Tibial artery (tissue), 4 donors: ENCODE results near the gene OR8D2.

Source experiments
- DNase-seq, 2 donors: peaks; one replicate each; pipeline ENCODE4 v3.0.0-alpha.2; 2019
- H3K27ac ChIP-seq, 2 donors: fragments of 200-600 bp; sonication (generic) in 1 of 2; 1 replicate in 1 of 2; 2 replicates in 1 of 2; pipeline ENCODE4 v1.5.1; 2018 to 2019; ENCODE audit warnings: mild to moderate bottlenecking in 1 of 2
- H3K27me3 ChIP-seq, 2 donors: fragments of 200-600 bp; sonication (generic) in 1 of 2; one replicate each; pipeline versions ENCODE4 v1.5.1 to v1.6.0; 2016 to 2019
- H3K36me3 ChIP-seq, 3 donors: fragments of 200-600 bp; sonication (generic) in 2 of 3; one replicate each; pipeline ENCODE4 v1.5.1; 2016 to 2019; ENCODE audit warnings: mild to moderate bottlenecking in 2 of 3
- H3K4me1 ChIP-seq, 4 donors: fragments of 200-600 bp; sonication (generic) in 2 of 4; 1 replicate in 3 of 4; 2 replicates in 1 of 4; pipeline ENCODE4 v1.5.1; 2016 to 2019
- H3K4me3 ChIP-seq, 2 donors: fragments of 200-600 bp; sonication (generic) in 1 of 2; 1 replicate in 1 of 2; 2 replicates in 1 of 2; pipeline ENCODE4 v1.5.1; 2018 to 2019; ENCODE audit warnings: mild to moderate bottlenecking in 2 of 2
- H3K9me3 ChIP-seq, 3 donors: fragments of 200-600 bp; sonication (generic) in 1 of 3; one replicate each; pipeline ENCODE4 v1.5.1; 2016 to 2019
- intact Hi-C: fragments of 100-400 bp; cut with DNase I; formaldehyde crosslinking; loops from one replicate; pipeline ENCODE4 v1.15.0; 2023; ENCODE audit warnings: low total_unique reads
- TF ChIP-seq, protein P1 (sequence below), 2 experiments: fragments of 200-600 bp in 1 of 2; fragments of 450-650 bp in 1 of 2; IDR thresholded peaks; one replicate each; pipeline ENCODE4 v1.5.1; 2017 to 2019; ENCODE audit warnings: antibody characterized with exemption in 2 of 2, mild to moderate bottlenecking in 1 of 2, moderate library complexity in 1 of 2

The OR8D2 gene

DNA sequence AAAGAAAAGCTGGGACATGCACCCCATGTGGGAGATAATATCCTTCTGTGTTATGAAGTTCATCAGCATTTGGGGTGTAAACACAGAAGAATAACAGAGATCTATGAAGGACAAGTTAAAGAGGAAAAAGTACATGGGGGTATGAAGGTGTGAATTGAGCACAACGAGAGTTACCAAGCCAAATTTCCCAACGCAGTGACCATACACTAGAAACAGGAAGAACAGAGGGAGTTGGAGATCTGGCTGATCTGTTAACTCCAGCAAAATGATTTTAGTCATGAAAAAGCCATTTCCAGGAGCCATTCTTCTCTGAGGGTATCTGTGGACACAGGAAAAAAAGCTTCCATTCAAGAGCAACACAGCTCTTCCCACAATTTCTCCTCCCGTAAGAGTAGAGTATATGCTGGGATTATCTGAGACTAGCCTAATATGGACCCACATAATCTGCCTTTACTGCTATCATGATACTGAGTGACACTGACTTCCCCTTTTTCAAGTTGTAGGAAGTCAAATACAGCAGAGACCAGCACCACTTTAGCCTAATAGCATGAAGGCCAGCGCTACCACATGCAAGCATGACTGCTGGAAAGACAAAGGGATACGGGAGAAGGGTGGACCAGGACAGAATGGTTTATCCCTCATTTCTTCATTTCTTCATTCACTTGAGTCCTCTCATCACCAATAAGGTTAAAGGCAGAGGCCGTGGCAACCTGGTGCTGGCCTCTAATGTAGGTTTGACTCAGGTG is 19.6 kb upstream of the OR8D2 start:
- TF ChIP-seq, protein P1, sequence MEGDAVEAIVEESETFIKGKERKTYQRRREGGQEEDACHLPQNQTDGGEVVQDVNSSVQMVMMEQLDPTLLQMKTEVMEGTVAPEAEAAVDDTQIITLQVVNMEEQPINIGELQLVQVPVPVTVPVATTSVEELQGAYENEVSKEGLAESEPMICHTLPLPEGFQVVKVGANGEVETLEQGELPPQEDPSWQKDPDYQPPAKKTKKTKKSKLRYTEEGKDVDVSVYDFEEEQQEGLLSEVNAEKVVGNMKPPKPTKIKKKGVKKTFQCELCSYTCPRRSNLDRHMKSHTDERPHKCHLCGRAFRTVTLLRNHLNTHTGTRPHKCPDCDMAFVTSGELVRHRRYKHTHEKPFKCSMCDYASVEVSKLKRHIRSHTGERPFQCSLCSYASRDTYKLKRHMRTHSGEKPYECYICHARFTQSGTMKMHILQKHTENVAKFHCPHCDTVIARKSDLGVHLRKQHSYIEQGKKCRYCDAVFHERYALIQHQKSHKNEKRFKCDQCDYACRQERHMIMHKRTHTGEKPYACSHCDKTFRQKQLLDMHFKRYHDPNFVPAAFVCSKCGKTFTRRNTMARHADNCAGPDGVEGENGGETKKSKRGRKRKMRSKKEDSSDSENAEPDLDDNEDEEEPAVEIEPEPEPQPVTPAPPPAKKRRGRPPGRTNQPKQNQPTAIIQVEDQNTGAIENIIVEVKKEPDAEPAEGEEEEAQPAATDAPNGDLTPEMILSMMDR (IDR thresholded peaks at IDR 0.05), result no peak
- Histone ChIP-seq H3K27me3 (no peaks in the 10 kb centered on the region), H3K27ac (no peak overlapping the region), H3K9me3 (no peaks in the 10 kb centered on the region), H3K36me3 (no peaks in the 10 kb centered on the region), H3K4me1 (no peaks in the 10 kb centered on the region), H3K4me3 (no peak overlapping the region)
- no peak for DNase-seq
- intact Hi-C loops, result no loop called here

DNA sequence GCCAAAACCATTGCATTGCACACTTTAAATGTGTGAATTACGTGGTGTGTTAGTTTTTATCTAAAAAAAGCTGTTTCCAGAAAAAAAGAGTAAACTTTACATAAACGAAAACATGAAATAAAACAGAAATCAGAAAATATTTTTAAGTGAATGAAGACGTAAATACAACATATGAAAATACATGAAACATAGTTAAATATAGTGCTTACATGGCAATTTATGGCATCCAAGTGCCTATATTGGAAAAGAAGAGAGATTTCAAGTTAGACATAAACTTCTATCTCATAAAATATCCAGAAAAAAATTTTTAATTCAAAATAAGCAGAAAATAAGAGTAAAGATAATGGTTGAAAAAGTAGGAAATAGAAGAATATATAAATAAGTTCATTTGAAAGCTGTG is 11.9 kb upstream of the OR8D2 start:
- Histone ChIP-seq H3K27me3 (no peaks in the 10 kb centered on the region), H3K4me3 (no peak overlapping the region), H3K4me1 (no peaks in the 10 kb centered on the region), H3K27ac (no peak overlapping the region), H3K36me3 (no peaks in the 10 kb centered on the region), H3K9me3 (no peaks in the 10 kb centered on the region)
- TF ChIP-seq, protein P1 (IDR thresholded peaks at IDR 0.05), result no peak
- intact Hi-C loops, result no loop called here
- no peak for DNase-seq

DNA sequence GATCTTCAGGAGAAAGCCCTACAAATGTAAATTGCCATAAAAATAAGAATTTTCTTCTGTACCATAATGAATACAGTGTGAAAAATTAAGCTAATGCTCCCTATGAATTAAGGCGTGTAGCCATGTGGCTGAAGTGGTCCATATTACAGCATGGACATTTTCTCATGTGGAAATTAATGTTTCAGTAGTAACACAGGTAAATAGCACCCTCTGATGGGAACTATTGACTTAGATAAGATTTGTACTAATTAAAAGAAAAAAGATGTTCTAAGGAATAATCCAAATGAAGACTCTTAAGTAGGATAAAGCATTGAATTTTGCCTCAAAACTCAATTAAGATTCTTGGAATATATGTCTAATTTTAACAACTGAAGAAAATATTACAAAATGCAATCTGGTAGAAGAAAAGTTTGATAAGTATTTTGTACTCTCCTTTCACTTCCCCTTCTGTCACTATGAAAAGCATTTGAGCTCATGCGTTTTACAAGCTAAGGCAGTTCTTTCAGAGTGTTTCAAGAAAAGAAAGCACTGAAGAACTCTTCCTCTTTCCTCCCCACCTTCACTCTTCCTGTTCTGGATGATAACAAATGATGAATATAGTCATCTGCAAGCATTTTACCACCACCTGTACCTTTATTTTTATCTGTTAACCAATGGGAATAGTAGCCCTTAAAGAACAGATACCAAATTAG is 9.9 kb upstream of the OR8D2 start:
- Histone ChIP-seq H3K27ac (no peak overlapping the region), H3K9me3 (no peaks in the 10 kb centered on the region), H3K36me3 (no peaks in the 10 kb centered on the region), H3K4me3 (no peak overlapping the region), H3K27me3 (no peaks in the 10 kb centered on the region), H3K4me1 (no peaks in the 10 kb centered on the region)
- TF ChIP-seq, protein P1 (IDR thresholded peaks at IDR 0.05), result no peak
- intact Hi-C loops, result no loop called here
- no peak for DNase-seq

DNA sequence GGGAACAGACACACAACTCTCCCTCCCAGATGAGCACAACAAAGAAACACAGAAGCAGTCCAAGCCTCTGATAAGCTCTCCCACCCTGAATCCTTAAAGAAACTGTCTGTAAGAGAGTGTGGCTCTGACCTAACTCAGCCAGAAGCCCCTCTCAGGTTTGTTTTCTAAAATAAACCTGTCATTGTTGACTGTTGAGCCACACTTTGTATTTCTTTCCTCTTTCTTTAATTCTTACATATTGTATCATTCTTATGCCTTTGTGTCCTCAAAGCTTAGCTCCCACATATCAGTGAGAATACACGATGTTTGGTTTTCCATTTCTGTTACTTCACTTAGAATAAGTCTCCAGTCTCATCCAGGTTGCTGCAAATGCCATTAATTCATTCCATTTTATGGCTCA is 7.8 kb upstream of the OR8D2 start:
- Histone ChIP-seq H3K4me1 (no peaks in the 10 kb centered on the region), H3K36me3 (no peaks in the 10 kb centered on the region), H3K4me3 (no peak overlapping the region), H3K27ac (no peak overlapping the region), H3K9me3 (no peaks in the 10 kb centered on the region), H3K27me3 (no peaks in the 10 kb centered on the region)
- TF ChIP-seq, protein P1 (IDR thresholded peaks at IDR 0.05), result no peak
- intact Hi-C loops, result no loop called here
- no peak for DNase-seq

DNA sequence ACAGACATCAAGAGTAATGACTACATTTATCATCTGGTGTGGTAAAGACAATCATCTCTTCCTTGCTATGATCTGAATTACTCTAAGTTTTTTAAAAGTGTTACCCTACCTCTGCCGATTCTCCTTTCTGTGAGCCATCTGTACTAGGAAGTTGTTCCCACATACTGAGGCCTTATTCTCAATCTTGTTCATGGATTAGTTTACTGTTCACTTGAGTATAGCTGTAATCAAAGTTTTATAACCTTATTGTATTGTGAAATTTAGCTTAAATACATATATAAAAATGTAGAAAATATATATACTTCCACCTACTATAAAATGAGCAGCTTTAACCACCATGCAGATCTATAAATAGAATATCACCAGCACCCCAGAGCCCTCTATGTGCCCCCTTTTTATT is 2.4 kb upstream of the OR8D2 start:
- Histone ChIP-seq H3K4me3 (no peak overlapping the region), H3K4me1 (no peaks in the 10 kb centered on the region), H3K9me3 (no peaks in the 10 kb centered on the region), H3K27ac (no peak overlapping the region), H3K27me3 (peaks cover 0 to 2% of the 10 kb centered on the region in 2 donors), H3K36me3 (no peaks in the 10 kb centered on the region)
- DNase-seq, result no peak
- intact Hi-C loops, result no loop called here
- TF ChIP-seq, protein P1 (IDR thresholded peaks at IDR 0.05), result no peak
